ENCODE results near the gene CCNJ.

DNA sequence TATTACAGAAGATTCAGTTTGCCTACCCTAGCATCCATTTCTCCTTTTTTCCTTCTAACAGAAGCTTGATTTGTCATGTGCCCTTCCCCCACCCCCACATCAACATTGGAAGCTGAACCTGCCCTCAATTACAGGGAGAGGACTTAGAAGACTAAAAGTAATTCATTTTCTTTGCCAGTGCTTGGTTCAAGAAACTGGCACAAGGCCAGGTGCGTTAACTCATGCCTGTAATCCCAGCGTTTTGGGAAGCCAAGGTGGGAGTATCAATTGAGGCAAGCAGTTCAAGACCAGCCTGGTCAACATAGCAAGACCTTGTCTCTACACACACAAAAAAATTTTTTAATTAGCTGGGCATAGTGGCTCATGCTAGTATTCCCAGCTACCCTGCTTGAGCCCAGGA lies 32.6 kb downstream of the CCNJ start:
- no peak for TF ChIP-seq CTCF (IDR thresholded peaks at IDR 0.05)
- no peak for TF ChIP-seq POLR2A (IDR thresholded peaks at IDR 0.05)

All from body of pancreas (tissue), 4 donors.